HL-60 (cell line): ENCODE data around the gene PTPRR.

ENCODE experiments used
- CTCF ChIP-seq: IDR thresholded peaks from one replicate; pipeline ENCODE4 v1.5.1; 2011; ENCODE audit warnings: low read length, control low read depth, inconsistent platforms; ENCODE audit not compliant: insufficient read depth
- GABPA ChIP-seq: IDR thresholded peaks from 2 replicates; pipeline ENCODE4 v1.6.1; 2012; ENCODE audit warnings: low read depth
- REST ChIP-seq: IDR thresholded peaks from 2 replicates; pipeline ENCODE4 v1.6.1; 2012; ENCODE audit warnings: low read depth; ENCODE audit not compliant: insufficient replicate concordance
- SPI1 ChIP-seq: IDR thresholded peaks from 2 replicates; pipeline ENCODE4 v1.6.1; 2012; ENCODE audit warnings: low read depth, mild to moderate bottlenecking, borderline replicate concordance

- no peak for TF ChIP-seq SPI1
- no peak for TF ChIP-seq CTCF
- no peak for TF ChIP-seq GABPA
- TF ChIP-seq REST: no peak
Observed at GRCh38 chr12:70929029-70929428, 8.5 kb upstream of the PTPRR start.
